Right forelimb (tissue), 1 donor: ENCODE measurements around the gene PYGB.
"Not testable (repeated sequence)": the region's sequence is repeated elsewhere in the genome, so short reads cannot be mapped to it uniquely, and the experiment has no call there.

Source experiments
- DNase-seq: peaks from one replicate; pipeline ENCODE4 v3.0.0-alpha.2; 2018

PYGB gene

GRCh38 chr20:25296094-25297093, 48.5 kb downstream of the PYGB start:
- DNase-seq, result no peak

DNA sequence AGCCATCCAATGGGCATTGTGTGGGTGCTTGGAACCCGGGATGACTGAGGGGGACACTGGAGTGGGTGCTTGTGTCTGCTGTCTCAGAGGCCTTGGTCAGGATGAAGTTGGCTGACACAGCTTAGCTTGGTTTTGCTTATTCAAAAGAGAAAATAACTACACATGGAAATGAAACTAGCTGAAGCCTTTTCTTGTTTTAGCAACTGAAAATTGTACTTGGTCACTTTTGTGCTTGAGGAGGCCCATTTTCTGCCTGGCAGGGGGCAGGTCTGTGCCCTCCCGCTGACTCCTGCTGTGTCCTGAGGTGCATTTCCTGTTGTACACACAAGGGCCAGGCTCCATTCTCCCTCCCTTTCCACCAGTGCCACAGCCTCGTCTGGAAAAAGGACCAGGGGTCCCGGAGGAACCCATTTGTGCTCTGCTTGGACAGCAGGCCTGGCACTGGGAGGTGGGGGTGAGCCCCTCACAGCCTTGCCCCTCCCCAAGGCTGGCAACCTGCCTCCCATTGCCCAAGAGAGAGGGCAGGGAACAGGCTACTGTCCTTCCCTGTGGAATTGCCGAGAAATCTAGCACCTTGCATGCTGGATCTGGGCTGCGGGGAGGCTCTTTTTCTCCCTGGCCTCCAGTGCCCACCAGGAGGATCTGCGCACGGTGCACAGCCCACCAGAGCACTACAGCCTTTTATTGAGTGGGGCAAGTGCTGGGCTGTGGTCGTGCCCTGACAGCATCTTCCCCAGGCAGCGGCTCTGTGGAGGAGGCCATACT, 49.4 kb downstream of the PYGB start:
- no peak for DNase-seq

- no peak for DNase-seq
Observed at GRCh38 chr20:25299806-25300205, 51.9 kb downstream of the PYGB start.

DNA sequence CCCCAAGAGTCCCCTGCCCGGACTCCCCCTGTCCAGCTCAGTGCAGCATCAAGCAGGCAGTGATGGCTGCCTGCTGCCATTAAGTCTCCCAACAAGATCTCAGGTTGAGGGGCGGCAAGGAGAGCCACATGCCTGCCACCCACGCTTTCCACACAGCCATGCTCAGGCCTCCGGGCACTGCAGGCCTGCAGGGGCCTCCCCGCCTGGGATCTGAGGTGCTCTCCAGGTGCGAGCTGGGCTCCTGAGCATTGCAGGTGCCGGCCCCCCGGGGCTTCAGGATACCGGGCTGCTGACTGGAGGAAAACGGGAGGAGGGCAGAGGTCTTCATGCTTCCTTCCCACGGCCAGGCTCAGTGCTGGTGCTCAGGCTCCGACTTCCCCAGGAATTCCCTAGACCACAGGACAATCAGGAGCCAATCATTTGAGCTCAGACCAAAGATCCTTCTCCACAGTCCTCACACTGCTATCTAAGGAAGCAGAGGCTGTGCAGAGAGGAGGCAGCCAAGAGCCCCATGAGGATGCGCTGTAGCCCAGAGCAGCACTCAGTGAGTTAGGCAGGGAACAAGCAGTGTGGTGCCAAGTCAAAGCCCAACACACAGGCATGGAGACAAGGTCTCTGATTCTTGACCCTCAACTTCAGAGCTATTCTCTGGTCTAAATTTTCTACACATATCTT, 52.7 kb downstream of the PYGB start:
- DNase-seq, result no peak

- DNase-seq, result no peak
Observed at GRCh38 chr20:25301357-25301920, 53.6 kb downstream of the PYGB start.

GRCh38 chr20:25302596-25302995, 54.7 kb downstream of the PYGB start:
- DNase-seq, result no peak

GRCh38 chr20:25303292-25304024, 55.6 kb downstream of the PYGB start:
- no peak for DNase-seq

DNA sequence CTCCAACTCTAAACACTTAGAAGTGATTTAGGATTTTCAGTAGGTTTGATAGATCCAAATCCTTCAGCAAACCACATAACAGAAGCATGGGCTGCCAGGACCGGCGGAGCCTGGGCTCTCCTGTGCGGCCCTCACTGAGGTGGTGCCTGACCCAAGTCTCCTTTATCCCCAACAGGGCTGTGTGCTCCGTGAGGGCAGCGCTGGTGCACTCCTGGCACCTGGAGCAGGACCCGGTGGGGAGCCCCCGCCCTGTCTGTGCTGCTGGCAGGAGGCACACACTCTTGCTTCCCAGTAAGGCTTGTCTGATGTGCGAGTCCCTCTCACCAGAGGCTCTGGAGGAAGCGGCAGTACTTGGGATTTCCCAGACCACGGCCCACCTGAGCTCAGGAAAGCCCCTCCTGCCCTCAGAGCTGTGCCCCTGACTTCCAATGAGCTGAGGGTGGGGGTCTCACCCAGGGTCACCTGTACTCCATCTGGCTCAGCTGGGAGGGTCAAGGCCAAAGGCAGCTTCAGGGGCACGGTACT, 56.2 kb downstream of the PYGB start:
- DNase-seq, result no peak

DNA sequence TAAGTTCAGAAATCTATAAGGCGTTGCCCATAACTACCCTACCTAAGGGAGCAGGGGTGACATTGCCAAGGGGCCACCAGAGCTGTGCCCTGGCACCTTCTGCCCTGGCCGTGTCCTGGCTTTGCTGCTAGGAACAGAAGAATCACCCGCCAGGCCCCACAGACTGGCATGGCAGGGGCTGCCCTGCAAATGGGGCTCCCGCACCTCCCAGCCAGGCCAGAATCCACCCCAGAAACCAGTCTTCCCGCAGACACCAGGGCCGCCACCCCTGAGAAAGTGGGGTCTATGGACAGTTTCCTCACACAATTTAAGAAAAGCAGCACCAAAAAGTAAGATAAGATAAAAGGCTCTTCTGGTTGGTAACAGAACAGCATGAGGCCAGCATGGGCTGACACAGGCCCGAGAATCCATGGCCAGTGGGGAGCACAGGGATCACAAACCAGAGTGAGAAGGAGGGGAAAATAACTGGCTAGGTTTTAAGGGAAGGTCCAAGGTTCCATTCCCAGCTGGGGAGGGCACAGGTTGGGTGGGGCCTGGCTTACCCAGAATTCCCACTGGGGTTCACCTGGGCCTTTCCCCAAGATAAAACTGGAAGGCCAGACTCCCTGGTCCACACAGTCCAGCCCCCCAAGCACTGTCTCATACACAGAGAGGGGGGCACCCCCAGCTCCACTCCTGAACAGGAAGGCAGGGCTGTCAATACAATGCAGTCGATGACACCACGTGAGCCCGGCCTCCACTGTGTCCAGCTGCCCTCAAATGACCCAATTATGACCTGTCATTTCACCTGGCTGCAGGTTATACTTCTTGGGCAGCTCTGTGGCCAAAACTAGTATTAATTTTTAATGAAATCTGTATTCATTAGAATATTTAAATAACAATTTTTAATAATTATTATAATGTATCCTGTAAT, 59.4 kb downstream of the PYGB start:
- DNase-seq, result no peak

DNA sequence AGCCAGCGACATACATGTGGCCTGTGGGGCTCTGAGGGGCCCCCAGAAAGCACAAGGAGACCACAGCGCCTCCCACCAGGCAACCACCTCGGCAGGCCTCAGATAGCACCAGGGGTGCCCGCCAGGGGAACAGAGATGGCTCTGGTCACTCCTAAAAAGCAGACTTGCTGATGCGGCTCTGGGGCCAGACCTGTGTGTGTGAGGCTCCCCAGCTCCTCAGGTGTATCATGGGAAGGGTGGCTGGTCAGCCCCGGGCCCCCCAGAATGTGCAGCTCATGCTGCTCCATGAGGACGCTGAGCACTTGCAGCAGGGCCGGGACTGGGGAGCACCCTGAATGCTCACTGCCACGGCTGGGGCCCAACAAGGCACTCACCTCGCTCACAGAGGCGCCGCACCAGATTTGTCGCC, 60.2 kb downstream of the PYGB start:
- DNase-seq, result no peak

DNA sequence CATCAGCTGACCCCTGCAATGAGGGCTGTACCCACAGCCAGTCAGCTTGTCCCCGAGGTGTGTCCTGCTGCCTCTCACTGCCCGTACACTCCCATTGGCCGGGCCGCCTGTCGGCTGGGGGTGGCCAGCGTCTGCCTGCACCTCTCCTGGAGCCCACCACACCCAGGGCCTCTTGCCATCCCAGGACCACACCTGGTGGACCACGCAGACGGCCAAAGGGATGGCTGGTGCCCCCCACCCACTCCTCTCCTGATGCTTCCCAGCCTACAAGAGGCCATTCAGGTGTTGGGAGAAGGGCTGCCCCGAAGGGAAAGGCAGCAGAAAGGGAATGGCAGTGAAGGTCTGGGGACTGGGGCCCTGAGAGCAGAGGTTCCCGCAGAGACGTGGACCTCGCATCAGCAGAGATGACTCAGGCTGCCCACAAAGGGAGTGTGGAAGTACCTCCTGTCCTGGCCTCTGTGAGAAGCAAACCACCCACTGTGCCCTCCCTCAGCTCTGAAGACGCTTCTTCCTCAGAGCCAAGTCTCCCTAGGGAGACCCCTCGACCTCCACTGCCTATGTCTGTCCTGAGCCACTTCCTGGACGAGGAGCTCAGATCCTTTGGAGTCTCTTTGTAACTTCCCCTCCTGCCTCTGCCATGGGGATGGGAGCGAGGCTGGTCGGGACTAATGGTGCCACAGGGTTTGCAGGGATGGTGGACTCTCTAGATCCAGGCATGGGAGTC, 60.9 kb downstream of the PYGB start:
- DNase-seq, result no peak

- DNase-seq, result no peak
Observed at GRCh38 chr20:25309395-25310267, 61.7 kb downstream of the PYGB start.

- no peak for DNase-seq
Observed at GRCh38 chr20:25310268-25310920, 62.5 kb downstream of the PYGB start.

GRCh38 chr20:25310921-25311728, 63.2 kb downstream of the PYGB start:
- no peak for DNase-seq

GRCh38 chr20:25312716-25313115, 64.8 kb downstream of the PYGB start:
- DNase-seq, result not testable (repeated sequence)

DNA sequence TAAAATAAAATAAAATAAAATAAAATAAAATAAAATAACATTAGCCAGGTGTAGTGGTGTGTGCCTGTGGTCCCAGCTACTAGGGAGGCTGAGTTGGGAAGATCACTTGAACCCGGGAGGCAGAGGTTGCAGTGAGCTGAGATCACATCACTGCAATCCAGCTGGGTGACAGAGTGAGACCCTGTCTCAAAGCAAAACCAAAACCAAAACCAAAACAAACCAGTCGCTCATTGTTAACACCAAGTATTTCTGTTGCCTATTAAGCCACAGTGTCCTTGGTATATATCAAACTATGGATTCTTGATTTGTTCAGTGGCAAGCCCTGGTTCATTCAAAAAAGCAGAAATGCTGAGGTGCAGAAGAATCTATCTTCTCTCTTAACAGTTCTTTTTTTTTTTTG, 65.7 kb downstream of the PYGB start:
- DNase-seq, result no peak
